GM21526 (cell line): ENCODE results near the gene RXFP4.

Experiments used
- ATAC-seq: cut with Tn5 transposase; IDR thresholded peaks from one replicate; pipeline ENCODE4 v1.9.1; 2021; ENCODE audit warnings: moderate library complexity; ENCODE audit not compliant: unreplicated experiment, low FRiP score

The RXFP4 gene

DNA sequence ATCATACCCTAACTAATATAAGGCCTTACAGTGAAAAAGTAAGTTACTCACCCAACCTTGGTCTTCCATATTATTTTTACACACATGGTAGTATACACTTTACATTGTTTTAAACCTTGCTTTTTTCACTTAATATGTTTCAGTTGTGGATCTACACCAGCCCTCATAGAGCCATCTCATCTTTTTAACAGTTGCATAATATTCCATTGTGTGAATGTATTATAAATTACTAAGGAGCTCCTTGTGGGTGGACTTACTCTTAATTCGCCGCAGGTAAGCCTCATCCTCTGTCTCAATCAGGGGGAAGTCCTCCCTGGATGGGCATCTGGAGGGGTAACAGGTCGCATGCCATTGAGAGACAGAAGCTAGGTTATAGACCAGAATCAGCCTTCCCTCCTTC lies 13.2 kb downstream of the RXFP4 start:
- ATAC-seq = no peak

DNA sequence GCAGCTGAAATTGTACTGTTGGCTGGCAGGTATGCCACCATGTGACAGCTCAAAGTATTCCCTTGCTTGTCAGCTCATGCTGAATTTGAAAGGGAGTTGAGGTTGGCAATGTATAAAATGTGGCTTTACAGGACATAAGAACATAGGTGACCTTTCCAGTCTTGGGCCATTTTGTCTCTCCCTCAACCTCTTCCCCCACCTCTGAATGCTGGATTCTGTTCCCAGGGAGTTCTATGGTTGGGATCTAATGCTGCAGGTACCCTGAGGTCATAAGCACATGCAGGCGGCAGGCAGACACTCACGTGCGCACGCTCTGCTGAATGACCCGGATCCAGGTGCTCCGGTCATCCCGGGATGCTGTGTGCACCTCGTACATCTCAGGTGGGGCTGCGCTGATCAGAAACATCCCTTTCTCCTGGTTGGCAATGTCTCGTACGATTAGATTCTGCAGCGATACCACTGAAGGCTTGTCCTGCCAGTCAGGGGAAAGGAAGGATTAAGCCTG lies 16.0 kb downstream of the RXFP4 start:
- no peak for ATAC-seq

DNA sequence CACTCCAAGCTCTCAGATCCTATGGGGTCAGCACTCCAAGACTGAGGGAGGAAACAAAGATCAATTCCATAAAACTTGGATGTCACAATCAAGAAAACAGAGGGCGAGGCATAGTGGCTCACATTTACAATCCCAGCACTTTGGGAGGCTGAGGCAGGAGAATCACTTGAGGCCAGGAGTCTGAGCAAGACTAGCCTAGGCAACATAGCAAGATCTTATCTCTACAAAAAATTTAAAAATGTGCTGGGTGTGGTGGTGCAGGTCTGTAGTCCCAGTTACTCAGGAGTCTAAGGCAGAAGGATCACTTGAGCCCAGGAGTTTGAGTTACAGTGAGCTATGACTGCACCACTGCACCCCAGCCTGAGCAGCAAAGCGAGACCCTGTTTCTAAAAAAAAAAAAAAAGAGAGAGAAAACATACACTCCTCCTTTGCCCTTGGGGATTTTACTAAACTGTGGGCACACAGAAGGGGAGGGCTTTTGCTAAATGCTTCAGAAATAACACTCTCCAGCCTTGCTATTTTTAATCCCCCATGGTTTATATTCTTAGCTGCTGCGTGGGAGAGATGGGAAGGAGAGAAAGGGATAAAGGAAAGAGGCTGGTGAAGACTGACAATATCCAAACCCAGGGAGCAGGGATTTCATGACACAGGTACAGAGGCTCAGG lies 18.8 kb downstream of the RXFP4 start:
- no peak for ATAC-seq

DNA sequence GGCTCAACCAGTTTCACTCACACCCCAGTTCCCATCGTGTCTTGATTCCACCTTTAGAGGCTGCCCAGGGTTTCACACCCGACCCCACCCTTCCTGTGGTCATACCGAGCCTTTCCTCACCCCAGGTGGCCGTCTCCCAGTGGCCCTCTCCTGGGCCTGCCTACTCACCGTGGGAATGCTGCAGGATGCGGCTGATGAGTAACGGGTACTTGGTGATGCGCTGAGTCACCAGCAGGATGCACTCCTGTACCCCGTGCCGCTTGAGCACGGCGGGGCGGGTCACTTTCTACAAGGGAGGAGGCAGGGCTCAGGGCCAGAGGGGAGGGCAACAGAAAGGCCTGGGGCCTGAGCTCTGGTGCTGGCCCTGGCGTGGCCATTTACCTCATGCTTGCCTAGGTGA lies 20.5 kb downstream of the RXFP4 start:
- no peak for ATAC-seq

DNA sequence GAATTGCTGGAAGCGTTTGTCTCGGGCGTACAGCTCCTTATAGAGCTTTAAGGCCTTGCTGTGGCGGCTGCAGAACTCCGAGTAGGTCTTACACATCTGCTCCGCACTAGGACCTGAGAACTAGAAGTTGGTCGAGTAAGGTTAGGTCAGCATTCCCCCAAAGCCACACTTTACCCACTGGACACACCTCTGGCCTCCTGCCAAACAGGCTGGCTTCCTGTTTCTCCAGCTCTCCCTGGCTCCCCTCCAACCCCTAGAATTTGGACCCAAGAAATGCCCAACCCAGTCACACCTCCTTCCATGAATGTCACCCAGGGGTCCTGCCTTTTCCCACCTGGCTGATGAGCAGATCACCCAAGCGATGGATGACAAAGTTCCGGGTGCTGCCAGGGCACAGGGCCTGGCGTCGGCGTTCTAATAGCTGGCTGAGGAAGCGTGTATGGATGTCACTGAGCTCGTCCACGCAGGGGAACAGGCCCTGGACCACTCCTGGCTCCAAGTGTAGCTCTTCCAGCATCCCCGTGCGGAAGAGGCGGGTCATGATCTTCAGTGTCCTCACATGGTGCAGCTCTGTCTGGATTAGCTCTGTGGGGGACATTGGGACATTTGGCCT lies 21.3 kb downstream of the RXFP4 start:
- no peak for ATAC-seq

DNA sequence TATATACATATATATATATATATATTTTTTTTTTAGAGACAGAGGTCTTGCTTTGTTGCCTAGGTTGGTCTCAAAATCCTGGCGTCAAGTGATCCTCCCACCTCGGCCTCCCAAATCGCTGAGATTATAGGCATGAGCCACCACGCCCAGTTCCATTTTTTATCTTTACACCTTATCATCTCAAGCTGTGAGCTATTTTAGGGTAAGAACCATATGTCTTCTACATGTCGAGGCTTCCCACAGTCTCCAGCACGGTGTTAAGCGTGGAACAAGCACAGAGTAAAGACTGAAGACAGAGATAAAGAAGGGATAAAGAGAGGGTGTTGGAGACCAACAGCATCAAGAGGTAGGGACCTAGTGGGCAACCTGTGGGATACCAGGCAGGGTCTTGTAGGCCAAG lies 22.8 kb downstream of the RXFP4 start:
- no peak for ATAC-seq

DNA sequence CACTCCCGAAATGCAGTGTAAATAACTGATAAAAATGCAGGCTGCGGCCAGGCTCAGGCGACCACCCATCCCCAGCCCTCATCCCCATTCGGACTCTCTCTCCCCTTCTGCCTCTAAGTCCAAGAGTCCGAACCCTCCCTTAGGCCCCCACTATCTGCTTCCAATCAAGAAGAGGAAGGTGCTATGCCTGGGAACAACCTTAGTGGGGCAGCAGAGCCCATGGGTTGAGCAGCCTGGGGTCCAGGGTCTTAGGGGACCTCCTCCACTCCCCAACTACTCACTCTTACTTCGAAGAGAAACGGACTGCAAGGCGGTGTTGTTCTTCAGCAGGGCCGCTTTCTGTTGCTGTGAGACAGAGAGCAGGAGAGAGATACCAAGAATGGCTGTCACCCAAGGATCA lies 24.7 kb downstream of the RXFP4 start:
- ATAC-seq = no peak

DNA sequence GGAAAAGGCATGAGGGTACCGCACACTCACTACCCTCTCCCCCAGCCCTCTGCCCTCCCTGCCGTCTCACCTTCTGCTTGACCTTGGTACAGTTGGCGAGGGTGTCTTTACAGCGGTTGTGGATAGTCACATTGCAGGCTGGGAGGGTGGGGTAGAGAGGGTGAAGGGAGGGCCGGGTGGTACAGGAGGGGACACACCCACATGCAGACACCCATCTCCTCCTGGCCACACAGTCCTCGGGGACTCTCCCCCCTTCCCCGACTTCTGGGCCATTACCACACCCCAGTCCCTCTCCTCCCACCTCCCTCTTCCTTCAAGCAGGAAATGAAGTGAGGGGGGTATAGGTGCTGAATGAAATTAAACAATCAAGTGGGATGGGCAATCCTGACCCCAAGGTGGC lies 25.3 kb downstream of the RXFP4 start:
- ATAC-seq = no peak

DNA sequence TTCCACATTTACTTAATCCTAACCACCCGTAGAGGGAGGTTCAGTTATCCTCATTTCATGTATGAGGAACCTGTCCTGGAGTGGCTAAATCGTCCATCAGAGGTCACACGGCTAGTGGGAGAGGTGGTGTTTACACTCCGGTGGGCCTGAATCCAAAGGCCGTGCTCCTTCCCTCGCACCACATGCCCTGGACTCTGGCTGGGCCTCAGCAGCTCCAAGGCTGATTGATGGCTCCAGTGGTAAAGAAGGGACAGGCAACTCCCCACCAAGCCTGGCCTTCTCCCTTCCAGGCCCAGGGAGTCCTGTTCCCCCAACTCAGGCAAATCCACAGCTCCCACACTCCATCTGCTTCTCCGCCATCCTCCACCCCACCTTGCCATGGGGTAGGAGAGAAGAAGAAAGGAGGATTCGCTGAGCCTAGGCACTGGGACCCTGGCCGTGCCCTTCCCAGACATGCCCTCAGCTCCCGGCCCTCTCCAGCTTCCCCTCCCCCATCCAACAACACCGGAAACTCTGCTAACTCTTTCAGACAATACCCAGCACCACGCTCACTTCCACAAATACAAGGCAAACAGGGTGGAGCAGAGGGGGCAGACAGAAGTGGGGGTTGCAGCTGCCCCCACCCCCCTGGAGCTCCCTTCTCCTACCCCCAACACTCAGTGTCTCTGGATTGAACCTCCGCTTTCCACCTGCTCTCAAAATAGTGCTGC lies 26.1 kb downstream of the RXFP4 start:
- ATAC-seq = no peak

DNA sequence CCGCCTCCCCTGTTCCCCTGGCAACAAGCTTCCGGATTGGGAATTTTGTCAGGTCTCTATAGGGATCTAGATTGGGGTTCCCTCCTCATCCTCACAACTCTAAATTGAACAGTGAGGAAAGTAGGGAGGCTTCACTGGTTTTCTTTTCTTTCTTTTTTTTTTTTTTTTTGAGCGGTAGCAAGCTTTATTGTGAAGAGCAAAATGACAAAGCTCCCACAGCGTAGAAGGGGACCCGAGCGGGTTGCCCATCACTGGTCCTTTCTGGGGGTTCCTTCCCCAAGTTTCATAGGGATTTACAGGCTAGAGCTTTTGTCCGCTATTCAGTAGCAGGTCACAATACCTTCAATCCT lies 26.6 kb downstream of the RXFP4 start:
- no peak for ATAC-seq

DNA sequence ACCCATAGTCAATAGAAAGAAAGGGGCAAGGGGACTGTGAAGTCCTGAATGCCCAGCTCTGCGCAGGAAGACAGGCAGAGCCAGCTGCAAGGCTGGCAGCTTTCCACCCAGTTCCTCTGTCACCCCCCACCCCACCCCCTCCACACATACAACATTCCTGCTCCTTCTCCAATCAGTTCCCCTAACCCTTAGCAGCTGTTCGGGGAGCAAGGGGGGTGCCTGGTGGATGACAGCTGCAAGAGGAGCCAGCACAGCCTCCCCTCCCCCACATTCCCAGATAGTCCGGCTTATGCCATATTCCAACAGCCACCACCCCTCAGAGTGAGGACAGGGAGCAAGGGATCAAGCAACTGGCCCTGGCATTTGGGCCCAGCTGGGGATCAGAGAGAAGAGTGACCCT lies 27.2 kb downstream of the RXFP4 start:
- no peak for ATAC-seq

DNA sequence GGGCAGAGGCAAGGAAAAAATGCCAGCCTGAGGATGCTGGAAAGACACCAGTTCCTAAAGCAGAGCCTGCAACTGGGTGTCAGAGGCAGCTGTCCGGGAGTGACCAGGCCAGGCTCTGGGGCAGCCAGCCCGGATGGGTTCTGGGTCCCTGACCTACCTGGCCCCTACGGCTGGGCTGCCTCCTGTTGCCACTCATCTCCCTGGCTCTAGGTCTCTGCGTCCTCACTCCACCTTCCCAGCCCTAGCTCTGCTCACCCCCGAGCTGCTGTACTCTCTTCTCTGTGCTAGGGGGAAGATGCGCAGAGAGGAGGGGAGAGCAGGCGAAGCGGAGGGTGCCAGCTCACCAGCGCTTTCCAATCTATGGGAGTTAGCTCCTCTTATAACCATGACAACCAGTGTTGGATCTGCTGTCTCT lies 27.9 kb downstream of the RXFP4 start:
- no peak for ATAC-seq

DNA sequence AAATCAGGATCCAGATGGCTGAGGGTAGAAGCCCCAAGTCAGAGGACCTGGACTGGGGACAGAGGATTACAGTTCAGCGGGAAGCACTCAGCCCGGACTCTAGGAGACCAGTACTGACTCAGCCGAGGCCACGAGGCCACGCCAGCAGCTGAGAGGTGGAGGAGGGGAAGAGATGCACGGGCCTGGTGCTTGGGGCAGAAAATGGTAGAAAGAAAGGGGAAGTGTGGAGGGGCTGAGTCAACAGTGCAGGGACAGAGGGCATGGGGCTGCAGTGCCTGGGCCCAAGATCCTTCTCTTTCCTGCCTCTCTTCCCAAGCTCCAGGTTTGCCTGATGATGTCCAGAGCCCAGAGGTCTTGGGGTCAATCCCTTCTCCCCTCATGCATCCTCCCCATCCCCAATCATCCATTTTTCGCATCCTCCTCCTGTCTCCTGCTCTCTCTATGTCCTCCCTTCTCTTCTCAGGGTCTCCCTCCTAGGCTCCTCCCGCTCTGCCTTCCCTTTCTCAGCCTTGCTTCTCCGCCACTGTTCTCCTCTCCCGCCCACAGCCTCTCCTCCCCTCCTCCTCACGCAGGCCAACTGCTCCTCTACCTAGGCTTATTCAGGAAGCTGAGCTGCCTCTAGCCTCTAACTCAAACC lies 29.2 kb downstream of the RXFP4 start:
- ATAC-seq = peak; percentile 43

DNA sequence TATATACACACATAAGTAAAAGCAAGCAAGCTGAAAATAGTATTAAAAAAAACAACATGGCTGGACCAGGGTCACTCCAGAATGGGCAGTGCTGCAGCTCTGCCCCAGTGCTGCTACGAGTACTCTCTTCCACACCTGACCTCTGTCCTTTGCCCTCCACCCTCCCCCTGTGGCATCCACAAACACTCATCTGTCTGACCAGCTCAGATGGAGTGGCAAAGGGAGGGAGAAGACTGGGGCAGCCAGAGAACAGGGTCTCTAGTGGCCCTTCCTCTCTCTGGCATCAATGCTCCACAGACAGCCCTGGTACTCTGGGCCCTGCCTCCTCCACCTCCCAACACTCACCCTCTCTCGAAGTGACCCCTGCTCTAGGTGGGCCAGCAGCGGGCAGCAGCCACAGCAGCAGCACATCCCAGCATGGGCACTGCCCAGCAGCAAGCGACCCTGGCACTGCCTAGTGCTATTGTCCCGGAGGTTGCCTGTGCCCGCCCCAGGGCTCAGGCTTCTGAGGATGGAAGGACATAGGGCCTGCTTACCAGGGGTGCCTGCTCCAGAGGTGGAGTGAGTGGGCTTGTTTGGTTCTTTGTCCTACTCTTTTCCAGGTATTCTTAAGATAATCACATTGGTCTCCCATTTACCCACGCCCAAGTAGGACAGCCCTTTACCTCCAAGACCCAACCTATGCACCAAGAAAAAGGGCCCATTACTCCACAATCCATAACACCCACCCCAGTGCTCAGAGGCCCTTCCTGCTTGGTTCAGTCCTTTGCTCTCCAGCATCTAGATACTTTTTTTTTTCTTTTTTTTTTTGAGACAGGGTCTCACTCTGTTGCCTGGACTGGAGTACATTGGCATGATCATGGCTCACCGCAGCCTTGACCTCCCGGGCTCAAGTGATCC lies 30.7 kb downstream of the RXFP4 start:
- ATAC-seq = no peak

DNA sequence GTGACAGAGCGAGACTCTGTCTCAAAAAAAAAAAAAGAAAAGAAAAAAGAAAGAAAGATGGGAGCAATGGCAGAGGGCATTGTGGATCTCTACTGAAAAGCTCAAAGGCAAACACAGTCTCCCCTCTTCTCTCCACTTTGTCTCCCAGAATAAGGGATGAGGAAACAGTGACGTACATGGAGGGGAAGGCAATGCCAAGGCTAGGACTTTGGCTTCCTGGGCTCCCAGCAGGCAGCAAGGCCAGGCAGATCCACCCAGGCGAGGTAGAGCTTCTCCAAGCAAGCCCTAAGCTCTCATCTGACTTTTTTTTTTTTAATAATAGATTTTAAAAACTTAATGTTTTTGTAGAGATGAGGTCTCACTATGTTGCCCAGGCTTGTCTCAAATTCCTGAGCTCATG lies 32.3 kb downstream of the RXFP4 start:
- ATAC-seq = no peak

DNA sequence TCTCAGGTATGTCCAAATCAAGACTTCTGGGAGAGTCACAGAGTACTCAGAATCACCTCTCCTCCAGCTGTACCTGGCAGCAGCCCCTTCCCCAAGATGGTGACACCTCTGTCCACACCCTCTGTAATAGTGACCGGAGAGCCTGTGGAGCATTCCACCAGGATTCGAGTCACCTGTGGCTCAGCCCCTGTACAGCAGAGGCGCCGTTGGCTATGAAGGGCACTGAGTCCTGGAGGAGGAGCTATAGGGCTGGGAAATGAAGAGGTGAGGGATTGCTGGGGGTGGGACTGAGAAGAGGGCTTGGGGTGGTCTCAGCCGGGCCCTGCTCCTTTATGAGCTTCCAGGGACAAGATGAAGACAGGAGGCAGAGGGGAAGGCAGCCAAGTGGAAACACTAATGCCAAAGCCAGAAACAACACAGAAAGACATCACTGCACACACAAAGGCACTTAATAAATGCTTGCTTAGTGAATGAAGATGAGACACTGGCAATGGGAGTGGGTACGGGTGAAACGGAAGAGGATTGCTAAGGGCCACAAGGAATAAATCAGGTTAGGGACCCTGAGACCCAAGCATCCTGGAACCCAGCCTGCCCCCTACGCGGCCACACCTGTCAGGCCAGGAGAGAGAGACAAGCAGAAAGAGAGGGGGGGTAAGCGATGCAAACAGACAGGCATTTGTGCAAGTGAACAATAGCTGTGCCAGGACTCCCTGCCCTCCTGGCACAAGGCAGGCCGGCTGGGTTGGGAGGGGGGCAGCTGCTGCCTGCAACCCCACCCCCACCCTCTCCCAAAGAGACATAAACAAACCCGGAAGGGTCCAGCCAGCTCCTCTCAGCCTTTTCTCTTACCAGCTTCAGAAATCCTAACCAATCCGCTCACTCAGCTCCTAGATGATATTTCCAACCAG lies 33.0 kb downstream of the RXFP4 start:
- no peak for ATAC-seq

DNA sequence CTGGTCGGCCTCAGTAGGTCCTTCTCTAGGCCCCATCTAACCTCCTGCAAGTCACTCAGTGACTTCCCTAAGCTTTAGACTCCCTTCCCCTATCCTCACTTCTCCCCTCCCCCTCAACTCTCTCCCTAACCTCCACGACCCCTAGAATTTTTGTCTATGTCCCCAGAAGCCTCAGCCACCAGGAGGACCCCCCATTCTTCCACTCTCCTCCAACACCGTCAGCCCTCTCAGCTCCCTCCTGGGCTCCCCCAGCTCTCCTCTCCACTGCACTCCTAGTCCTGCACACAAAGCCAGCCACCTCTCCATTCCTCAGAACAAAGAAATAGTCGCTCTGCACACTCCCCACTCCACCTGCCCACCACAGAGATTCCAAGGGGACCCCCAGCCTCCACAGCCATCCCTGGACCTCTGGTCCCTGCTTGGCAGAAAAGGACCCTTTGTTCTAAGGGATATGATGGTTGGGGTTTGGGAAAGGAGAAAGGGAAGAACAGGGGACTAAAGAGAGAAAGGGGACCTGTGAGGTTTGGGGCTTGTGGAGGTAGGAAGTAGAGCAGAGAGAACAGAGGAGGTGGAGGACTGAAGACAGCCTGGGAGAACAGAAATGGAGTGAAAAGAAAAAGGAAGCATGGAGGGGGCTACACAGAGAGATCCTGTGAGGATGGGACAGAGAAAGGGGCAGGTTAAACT lies 34.1 kb downstream of the RXFP4 start:
- ATAC-seq = no peak

DNA sequence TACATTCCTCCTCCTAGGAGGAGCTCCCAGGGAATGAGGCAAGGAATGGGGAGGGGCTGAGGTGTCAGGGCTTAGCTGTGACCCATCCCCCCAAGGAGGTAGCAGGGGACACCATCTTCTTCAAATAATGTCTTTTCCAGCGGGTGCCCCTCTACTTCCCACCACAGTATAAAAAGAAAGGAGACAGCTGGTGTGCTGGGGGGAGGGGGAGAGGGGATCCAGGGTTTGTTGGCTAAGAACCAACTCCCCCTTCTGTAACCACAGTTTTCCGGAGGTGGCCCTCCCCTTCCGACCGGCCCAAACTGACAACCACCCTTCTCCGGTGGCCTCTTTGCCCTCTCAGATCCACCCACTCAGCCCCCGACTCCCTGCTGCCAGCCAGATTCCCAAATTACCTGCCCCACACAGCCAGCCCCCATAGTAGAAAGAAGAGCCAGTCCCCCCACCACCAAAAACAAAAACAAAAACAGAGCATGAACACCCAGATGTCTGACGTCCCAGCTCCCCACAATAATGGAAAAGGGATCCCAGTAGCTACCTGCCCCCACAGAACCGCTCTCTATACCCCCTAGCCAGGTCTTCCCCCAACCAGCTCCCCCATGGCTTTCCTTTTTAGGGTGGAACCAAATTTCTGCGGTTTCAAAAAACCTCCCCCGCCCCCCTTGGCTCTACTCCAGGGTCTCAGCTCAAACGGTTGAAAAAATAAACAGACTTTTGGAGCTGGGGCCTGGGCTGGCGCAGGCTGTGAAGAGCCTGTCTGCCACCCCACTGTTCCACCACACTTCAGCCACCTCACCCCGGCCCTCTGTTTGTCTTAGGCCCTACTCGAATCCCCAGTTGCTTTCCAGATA lies 34.8 kb downstream of the RXFP4 start:
- no peak for ATAC-seq
